ENCODE data around the gene ACTN4.

ACTN4 gene

DNA sequence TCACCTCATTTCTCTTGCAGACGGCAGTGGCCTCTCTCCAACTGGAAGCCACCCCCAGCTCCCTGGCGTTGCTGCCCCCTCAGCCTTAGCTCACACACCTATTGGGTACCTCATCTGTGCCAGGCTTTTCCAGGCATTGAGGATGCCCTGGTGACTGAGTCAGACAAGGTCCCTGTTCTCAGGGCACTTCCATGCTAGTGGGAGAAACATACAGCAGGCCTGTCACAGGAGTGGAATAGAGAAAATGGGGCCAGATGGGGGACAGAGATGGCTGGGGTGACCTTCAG, 62.9 kb downstream of the ACTN4 start:
- no peak for DNase-seq

DNA sequence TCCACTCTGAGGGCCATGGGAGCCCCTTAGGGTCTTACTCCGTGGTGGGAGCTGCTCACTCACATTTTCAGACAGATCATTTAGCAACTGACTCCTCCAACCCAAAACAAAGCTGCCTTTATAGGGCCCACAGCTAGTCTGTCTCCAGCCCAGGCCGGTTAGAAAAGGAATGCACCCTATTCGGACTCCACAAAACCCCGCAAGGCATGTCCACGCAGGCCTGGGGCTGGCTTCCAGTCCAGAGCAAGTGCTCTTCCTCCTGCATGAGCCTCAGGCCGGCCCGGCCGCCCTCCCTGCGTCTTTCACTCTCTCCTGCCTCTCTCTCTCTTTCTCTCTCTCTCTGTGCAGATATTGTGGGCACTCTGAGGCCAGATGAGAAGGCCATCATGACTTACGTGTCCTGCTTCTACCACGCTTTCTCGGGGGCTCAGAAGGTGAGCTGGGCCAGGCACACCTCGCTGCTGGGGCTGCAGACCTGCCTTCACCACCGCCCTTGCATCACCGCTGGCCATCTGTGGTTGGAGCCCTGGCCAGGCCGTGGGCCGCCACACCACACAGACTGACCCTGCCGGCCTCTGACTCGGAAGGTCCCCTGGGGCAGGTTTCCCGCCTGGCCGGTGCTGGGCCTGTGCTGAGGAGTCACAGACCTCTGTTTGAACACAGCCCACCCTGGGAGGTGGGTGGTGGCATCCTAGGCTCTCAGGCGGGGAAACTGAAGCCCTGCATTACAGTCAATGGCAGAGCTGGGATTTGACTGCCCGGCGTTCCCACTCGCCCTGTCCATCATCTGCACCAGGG, 63.7 kb downstream of the ACTN4 start:
- no peak for DNase-seq

GRCh38 chr19:38711726-38712153, 64.3 kb downstream of the ACTN4 start:
- no peak for DNase-seq

GRCh38 chr19:38712161-38712748, 64.8 kb downstream of the ACTN4 start:
- DNase-seq = no peak

DNA sequence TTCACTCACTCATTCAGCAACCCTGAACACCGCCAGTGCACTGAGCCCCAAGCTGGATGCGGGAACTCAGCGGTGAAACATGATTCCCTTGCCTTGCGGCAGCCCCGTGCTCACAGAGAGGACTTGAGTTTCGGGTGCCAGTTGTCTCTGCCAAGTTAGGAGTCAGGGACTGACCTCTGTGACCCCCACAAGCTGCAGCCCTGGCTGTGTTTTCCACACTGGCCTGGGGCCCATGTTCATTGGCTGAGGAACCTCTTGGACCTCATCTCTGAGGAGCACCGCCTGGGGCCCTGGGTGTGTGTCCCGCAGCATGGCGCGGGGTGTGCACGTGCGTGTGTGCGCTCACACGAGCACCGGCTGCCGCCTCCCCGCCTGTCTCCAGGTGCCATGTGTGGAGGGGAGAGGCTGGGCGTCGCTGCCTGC, 65.8 kb downstream of the ACTN4 start:
- no peak for DNase-seq

DNA sequence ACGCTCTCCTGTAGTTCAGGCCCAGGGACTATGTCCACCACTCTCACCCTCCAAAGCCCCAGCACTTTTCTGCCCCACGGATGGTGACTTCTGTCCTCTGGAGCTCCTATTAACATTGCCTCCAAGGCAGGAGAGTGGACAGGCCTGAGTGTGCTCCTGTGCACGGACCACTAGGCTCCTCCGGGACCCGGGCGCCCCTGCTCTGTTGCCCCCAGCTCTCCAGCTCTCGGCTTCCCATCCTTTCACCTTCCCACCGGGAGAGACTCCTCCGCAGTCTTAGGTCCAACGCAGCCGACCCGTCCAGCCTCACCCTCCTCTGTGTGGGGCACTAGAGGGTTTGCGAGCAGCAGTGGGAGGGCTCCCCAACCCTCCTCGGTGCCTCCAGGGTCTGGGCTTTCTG, 66.4 kb downstream of the ACTN4 start:
- DNase-seq = no peak

- DNase-seq = no peak
Observed at GRCh38 chr19:38714354-38714778, 66.9 kb downstream of the ACTN4 start.

DNA sequence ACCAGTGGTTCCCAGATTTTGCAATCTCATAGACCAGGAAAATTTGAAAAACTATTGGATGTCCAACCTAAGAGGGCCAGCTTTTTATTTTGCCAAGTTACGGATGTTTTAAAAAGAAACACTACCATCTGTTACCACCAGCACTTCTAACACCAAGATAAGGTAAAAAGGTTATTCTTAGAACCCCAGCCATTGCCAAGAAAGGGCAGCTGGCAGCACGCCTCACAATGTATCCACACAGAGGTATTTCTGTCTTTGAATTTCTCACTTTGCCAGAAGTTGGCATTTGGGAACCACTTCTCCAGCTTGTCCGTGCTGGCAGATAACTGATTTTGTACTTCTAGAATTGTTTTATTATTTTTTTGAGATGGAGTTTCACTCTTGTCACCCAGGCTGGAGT, 68.1 kb downstream of the ACTN4 start:
- no peak for DNase-seq

DNA sequence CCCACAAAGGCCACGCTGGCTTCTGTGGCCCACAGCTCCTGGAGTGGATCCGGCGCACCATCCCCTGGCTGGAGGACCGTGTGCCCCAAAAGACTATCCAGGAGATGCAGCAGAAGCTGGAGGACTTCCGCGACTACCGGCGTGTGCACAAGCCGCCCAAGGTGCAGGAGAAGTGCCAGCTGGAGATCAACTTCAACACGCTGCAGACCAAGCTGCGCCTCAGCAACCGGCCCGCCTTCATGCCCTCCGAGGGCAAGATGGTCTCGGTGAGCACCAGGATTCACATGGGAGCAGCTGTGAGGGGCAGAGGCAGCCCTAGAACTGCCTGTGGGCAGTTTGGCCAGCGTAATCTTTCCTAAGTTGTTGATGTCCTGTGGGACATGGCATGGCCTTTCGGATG, 69.6 kb downstream of the ACTN4 start:
- no peak for DNase-seq

DNA sequence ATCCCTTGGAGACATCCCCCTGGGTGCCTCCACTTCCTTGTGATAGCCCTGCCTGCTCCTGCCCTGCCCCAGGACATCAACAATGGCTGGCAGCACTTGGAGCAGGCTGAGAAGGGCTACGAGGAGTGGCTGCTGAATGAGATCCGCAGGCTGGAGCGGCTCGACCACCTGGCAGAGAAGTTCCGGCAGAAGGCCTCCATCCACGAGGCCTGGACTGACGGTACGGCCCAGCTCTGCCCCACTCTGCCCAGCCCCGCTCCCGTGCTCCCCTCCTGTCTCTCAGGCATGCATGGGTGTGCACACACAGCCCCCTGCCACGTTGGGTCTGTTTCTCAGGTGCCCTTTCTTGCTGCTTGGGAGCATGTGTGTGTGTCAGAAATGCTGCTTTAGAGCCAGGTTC, 70.4 kb downstream of the ACTN4 start:
- no peak for DNase-seq

DNA sequence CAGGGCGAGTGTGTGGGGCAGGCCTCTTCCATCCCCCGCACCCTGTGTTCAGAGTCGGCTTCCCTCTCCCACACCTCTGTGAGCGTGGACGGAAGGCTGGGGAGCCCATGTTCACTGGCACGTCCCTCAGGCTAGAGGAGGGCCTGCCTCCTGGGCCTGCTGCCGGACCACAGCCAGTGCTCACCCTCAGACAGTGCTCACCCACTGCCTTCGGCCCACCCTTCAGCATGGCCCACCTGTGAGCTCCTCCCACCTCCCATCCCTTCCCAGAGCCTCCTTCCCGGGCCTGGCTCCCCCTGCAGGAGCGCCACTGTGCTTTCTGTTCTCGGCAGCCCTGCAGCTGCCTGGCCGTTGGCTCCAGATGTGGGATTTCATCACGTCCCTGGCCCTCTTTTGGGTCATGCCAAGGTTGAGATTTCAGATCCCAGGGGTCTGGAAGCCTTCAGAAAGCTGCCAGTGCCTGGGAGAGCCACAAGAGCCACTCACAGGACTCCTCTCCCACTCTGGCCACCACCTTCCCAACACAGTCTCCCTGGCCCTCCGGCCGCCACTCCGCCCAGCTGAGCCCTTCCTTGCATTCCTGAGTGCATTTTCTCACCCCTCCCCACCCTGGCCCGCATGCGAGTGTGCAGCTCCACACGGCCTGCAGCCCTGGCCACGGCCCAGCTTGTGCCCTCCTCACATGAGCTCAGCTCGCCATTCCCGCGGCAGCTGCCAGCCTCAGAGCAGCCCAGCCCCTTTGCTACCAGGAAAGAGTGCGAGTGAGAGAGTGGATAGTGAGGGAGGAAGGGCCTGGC, 71.5 kb downstream of the ACTN4 start:
- no peak for DNase-seq

DNA sequence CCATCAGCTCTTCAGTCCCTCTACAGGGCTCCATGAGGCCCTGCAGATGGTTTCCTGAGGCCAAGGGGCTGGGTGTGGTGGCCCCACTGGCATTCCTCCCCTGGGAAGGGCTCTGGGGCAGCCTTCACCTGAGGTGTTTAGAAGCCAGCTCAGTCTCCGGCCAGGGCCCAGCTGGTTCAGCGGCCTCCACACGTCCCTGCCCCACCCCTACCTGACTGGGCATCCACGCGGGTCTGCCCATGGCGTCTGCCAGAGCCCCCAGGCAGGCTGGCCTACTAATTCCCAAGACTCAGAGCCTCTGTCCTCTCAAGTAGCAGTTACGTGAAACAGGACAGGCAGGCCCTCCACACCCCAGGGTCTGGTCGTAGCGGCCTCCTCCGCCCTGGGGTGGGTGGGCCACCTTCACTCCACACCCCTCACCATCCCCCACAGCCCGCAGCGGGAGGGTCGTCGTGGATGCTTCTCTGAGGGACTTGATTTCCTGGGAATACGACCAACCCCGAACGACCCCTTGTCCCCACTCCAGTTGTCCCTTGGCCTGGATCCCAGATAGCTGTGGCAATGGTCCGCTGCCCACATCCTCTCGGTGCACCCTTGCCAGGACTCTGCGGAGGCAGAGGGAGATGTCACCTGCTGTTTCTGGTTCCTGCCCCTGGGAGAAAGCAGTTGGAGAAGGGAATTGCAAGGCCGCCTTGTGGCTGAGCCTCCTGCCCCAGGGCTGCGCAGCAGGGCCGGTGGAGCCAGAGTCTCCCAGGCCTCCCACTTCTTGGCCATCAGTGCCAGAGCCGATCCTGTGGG, 72.5 kb downstream of the ACTN4 start:
- no peak for DNase-seq

GRCh38 chr19:38720559-38721236, 73.2 kb downstream of the ACTN4 start:
- no peak for DNase-seq

- no peak for DNase-seq
Observed at GRCh38 chr19:38721496-38721895, 74.0 kb downstream of the ACTN4 start.

GRCh38 chr19:38721979-38722773, 74.7 kb downstream of the ACTN4 start:
- DNase-seq = no peak

GRCh38 chr19:38722947-38723605, 75.6 kb downstream of the ACTN4 start:
- DNase-seq = no peak

DNA sequence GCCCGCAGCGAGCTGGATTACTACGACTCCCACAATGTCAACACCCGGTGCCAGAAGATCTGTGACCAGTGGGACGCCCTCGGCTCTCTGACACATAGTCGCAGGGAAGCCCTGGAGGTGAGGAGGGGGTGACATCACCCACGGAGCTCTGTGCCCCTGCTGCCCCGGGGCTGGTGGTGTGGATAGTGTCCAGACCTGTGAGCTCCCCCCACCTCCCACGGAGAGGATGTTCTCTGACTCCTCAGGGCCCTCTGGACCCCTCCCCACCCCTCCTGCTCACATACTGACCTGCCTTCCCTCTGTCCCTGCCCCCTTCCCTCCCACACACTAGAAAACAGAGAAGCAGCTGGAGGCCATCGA, 76.1 kb downstream of the ACTN4 start:
- DNase-seq = no peak

GRCh38 chr19:38723990-38724854, 76.8 kb downstream of the ACTN4 start:
- no peak for DNase-seq

- DNase-seq = no peak
Observed at GRCh38 chr19:38725469-38726283, 78.2 kb downstream of the ACTN4 start.
